Endothelial cell of umbilical vein (primary cell): ENCODE data around the gene BCL7A. TPM values are rescaled to one million over a fixed set of nuclear protein-coding genes. Genes with fewer than 3 reads are reported as not detected.

Experiments
- BruUV-seq: library from RNA; stranded (reverse); fragments of 400-500 nt; replicated peaks from 2 replicates; lab custom pipeline; 2021; lab: Mats Ljungman, UMichigan
- CTCF ChIA-PET: fragments of 300-600, 350-600 bp; sonication (Branson Sonifier 250); formaldehyde crosslinking; loops from one replicate; lab custom pipeline; 2021; ENCODE audit warnings: antibody characterized with exemption, inconsistent platforms; lab: Charles Lee
- POLR2A ChIA-PET: fragments of 300-600, 350-600 bp; sonication (Branson Sonifier 250); formaldehyde crosslinking; loops from one replicate; lab custom pipeline; 2021; ENCODE audit warnings: antibody characterized with exemption, inconsistent platforms; lab: Charles Lee
- DNase-seq: peaks from one replicate; pipeline ENCODE4 v3.0.0-alpha.2; 2011; ENCODE audit warnings: low read depth, low spot score
- FAIRE-seq: peaks from 2 replicates; lab custom pipeline; 2011; peaks lifted over from hg19 to GRCh38; lab: Jason Lieb, UNC
- H2AFZ ChIP-seq: 2 replicates; pipeline ENCODE4 v1.6.0; 2012; ENCODE audit warnings: low read depth, low read length, control low read depth, inconsistent platforms
- H3K27ac ChIP-seq: 2 replicates; pipeline ENCODE4 v1.5.1; 2011; ENCODE audit warnings: low read depth, mild to moderate bottlenecking, control low read depth, low read length, moderate library complexity; ENCODE audit not compliant: insufficient read depth
- H3K27me3 ChIP-seq, 2 experiments: 2 replicates each; pipeline versions ENCODE4 v1.6.0 to v1.6.1; 2011; ENCODE audit warnings: low read length in 2 of 2, mixed read lengths in 1 of 2; ENCODE audit not compliant: control insufficient read depth in 2 of 2, insufficient read depth in 2 of 2
- H3K36me3 ChIP-seq, 2 experiments: 2 replicates in 1 of 2; 3 replicates in 1 of 2; pipeline ENCODE4 v1.5.1; 2011; ENCODE audit warnings: low read length in 2 of 2, mild to moderate bottlenecking in 1 of 2, moderate library complexity in 1 of 2; ENCODE audit not compliant: control insufficient read depth in 2 of 2, insufficient read depth in 2 of 2; ENCODE audit errors: extremely low read depth in 1 of 2
- H3K4me1 ChIP-seq: 3 replicates; pipeline ENCODE4 v1.5.1; 2011; ENCODE audit warnings: mild to moderate bottlenecking, low read length; ENCODE audit not compliant: control insufficient read depth, insufficient read depth; ENCODE audit errors: extremely low read depth
- H3K4me2 ChIP-seq: 2 replicates; pipeline ENCODE4 v1.6.1; 2011; ENCODE audit warnings: low read length, control low read depth, mixed read lengths; ENCODE audit not compliant: insufficient read depth
- H3K4me3 ChIP-seq, 3 experiments: fragments of 200-600 bp in 1 of 3; sonication (generic), shearing (Covaris generic) in 1 of 3; replicated peaks in 1 of 3; 2 replicates each; pipeline ENCODE4 v1.5.1; 2011 to 2016; ENCODE audit warnings: control low read depth in 3 of 3, low read length in 3 of 3, mild to moderate bottlenecking in 2 of 3, inconsistent platforms in 1 of 3, low read depth in 1 of 3, moderate library complexity in 1 of 3; ENCODE audit not compliant: insufficient read depth in 1 of 3
- H3K79me2 ChIP-seq: 2 replicates; pipeline ENCODE4 v1.6.0; 2012; ENCODE audit warnings: low read length, inconsistent platforms; ENCODE audit not compliant: control insufficient read depth, insufficient read depth
- H3K9ac ChIP-seq: replicated peaks from 2 replicates; pipeline ENCODE3; 2011; ENCODE audit warnings: low read length, control low read depth; ENCODE audit not compliant: insufficient read depth; ENCODE audit errors: extremely low read depth
- H3K9me1 ChIP-seq: replicated peaks from 3 replicates; pipeline ENCODE4 v1.6.0; 2011; ENCODE audit warnings: mild to moderate bottlenecking, low read length; ENCODE audit not compliant: control insufficient read depth, insufficient read depth; ENCODE audit errors: extremely low read depth
- H3K9me3 ChIP-seq: replicated peaks from 2 replicates; pipeline ENCODE4 v1.5.1; 2012; ENCODE audit warnings: low read length, inconsistent platforms; ENCODE audit not compliant: control insufficient read depth, insufficient read depth
- H4K20me1 ChIP-seq: replicated peaks from 2 replicates; pipeline ENCODE3; 2011; ENCODE audit warnings: mild to moderate bottlenecking, low read length; ENCODE audit not compliant: control insufficient read depth, insufficient read depth; ENCODE audit errors: extremely low read depth
- CTCF ChIP-seq, 2 donors: IDR thresholded peaks; 1 replicate in 1 of 2; 2 replicates in 1 of 2; pipeline ENCODE4 v1.5.1; 2011; ENCODE audit warnings: low read length in 2 of 2, mild to moderate bottlenecking in 2 of 2, moderate library complexity in 2 of 2, control low read depth in 1 of 2, inconsistent platforms in 1 of 2, low read depth in 1 of 2; ENCODE audit not compliant: insufficient read depth in 1 of 2; ENCODE audit errors: extremely low read depth in 1 of 2
- EZH2 ChIP-seq: IDR thresholded peaks from 2 replicates; pipeline ENCODE4 v1.6.1; 2012; ENCODE audit warnings: borderline replicate concordance, low read depth, mild to moderate bottlenecking, moderate library complexity, low read length, inconsistent platforms; ENCODE audit not compliant: severe bottlenecking
- FOS ChIP-seq: IDR thresholded peaks from 2 replicates; pipeline ENCODE4 v1.6.1; 2011; ENCODE audit warnings: mild to moderate bottlenecking, low read length, moderate library complexity, borderline replicate concordance; ENCODE audit not compliant: insufficient read depth
- GATA2 ChIP-seq: IDR thresholded peaks from 2 replicates; pipeline ENCODE4 v1.7.0; 2011; ENCODE audit warnings: low read depth, mild to moderate bottlenecking, moderate library complexity, mixed read lengths, low read length; ENCODE audit not compliant: insufficient read length, insufficient read depth
- JUN ChIP-seq: IDR thresholded peaks from 2 replicates; pipeline ENCODE4 v1.6.1; 2011; ENCODE audit warnings: borderline replicate concordance, low read depth; ENCODE audit not compliant: insufficient read length, insufficient read depth
- MAX ChIP-seq: IDR thresholded peaks from 2 replicates; pipeline ENCODE4 v1.6.1; 2011; ENCODE audit not compliant: insufficient read depth, insufficient read length
- MYC ChIP-seq: IDR thresholded peaks from one replicate; pipeline ENCODE4 v1.6.1; 2011; ENCODE audit warnings: mild to moderate bottlenecking, low read depth, low read length
- POLR2A ChIP-seq: IDR thresholded peaks from 2 replicates; pipeline ENCODE4 v1.6.1; 2012; ENCODE audit warnings: low read depth, mild to moderate bottlenecking, control low read depth, low read length
- POLR2AphosphoS5 ChIP-seq: IDR thresholded peaks from 2 replicates; pipeline ENCODE4 v1.6.1; 2012; ENCODE audit warnings: low read depth, mild to moderate bottlenecking, control low read depth, low read length, moderate library complexity; ENCODE audit not compliant: insufficient read depth
- dilution Hi-C: fragments of 300-500 bp; cut with MboI; formaldehyde crosslinking; loops from one replicate; pipeline ENCODE4 v1.15.0; 2019; ENCODE audit warnings: low sequenced_read_pairs; ENCODE audit not compliant: extremely low pct_ligation_motif_present
- intact Hi-C: fragments of 100-400 bp; cut with micrococcal nuclease; formaldehyde crosslinking; loops from one replicate; pipeline ENCODE4 v1.10.0; 2022
- polyA plus RNA-seq, 4 experiments: library from polyadenylated mRNA; depleted of rRNA in 3 of 4; stranded (reverse) in 3 of 4; unstranded in 1 of 4; fragments of >200 nt; gene quantifications; 2 replicates each; pipeline versions ENCODE4 v1.2.1 to v1.2.3, GENCODE V29; 2011 to 2012; ENCODE audit warnings: missing spikeins in 1 of 4
- total RNA-seq: library from RNA; stranded (reverse); gene quantifications from 2 replicates; pipeline ENCODE4 v1.2.3, GENCODE V29; 2021

Gene BCL7A
- total and polyA plus RNA-seq, 2 donors (not counting 3 experiments of a cell fraction or from before 2014, with no cell fraction given) = 9.7 to 11.1 TPM

DNA sequence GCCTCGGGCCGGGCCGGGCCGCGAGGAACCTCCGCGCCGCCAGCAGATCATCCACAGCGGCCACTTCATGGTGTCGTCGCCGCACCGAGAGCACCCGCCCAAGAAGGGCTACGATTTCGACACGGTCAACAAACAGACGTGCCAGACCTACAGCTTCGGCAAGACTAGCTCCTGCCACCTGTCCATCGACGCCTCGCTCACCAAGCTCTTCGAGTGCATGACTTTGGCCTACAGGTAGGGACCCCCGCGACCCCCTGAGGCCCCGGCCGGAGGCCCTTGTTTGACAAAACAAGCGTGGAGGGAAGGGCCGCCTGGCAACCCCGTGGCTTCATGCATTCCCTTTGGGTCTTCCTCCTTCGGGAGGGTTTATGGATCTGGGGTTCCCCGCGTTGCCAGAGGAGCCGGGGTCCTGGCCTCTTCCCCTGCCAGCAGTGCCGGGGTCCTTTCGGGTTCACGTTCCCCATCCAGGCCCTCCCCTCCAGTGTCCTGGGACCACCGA lies 57.4 kb downstream of the BCL7A start:
- intact Hi-C loops (loop anchor here (5.0 kb wide), 1 partner anchor 57 kb away; the partner anchor contains the start of gene BCL7A), dilution Hi-C loops (no loop called here)
- CTCF ChIA-PET = interaction anchor here (1.0 to 2.3 kb wide), 7 partner anchors 10 to 112 kb away, joined by 3 to 19 read pairs (median 8); no protein-coding TSS in a partner anchor
- Histone ChIP-seq H3K27ac (peak overlapping the region; percentile 12), H3K36me3 (no peaks in the 10 kb centered on the region), H2AFZ (peak overlapping the region; percentile 10), H4K20me1 (no peaks in the 10 kb centered on the region), H3K4me2 (peak overlapping the region; percentile 85), H3K4me1 (peaks cover 36% of the 10 kb centered on the region), H3K79me2 (peaks cover 46% of the 10 kb centered on the region), H3K4me3 (peak overlapping the region; percentile 44 to 76 (median 44)), H3K9ac (peak overlapping the region; percentile 60), H3K9me3 (no peaks in the 10 kb centered on the region), H3K9me1 (no peaks in the 10 kb centered on the region), H3K27me3 (no peaks in the 10 kb centered on the region)
- TSS peak; percentile 25 for BruUV-seq
- no peak for TF ChIP-seq JUN
- no peak for TF ChIP-seq MYC
- TF ChIP-seq GATA2 = no peak
- TF ChIP-seq POLR2AphosphoS5 = no peak
- FAIRE-seq = no peak
- DNase-seq = peak; percentile 39
- POLR2A ChIA-PET = interaction anchor here (1.3 to 1.6 kb wide), 2 partner anchors 11 to 18 kb away, joined by 4 to 6 read pairs; no protein-coding TSS in a partner anchor

DNA sequence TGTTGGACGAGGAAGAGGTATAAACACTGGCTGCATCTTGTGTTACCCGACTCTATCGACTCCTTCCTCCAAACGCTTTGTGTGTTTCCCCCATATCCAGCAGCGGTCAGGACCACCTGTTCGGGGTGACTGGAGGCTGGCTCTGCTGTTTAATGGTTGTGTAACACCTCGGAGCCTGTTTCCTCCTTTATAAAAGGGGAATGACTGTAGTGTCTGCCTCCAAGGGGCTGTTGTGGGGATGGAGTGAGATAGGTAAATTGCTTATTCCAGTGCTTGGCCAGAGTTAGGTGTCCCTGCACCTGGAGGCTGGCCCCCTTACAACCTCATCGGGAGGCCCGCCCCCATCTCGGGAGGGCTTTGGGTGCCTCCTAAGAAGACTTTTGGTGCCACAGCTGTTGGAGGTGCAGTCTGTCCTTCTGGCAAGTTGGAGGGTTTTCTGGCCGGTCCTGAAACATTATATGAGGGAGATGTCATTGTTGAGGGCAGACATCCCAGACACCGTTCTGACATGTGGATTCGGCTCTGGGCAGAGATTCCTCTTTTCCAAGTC lies 57.9 kb downstream of the BCL7A start:
- DNase-seq (peak; percentile 36), FAIRE-seq (peak; percentile 55)
- no peak for TF ChIP-seq CTCF (IDR thresholded peaks at IDR 0.05; ENCODE audit: extremely low read depth in 1 of 2, insufficient read depth in 1 of 2, low read depth in 1 of 2, low read length in 2 of 2)
- TF ChIP-seq JUN = no peak
- no peak for TF ChIP-seq MAX
- TF ChIP-seq POLR2A = no peak
- TF ChIP-seq GATA2 = no peak
- no peak for TF ChIP-seq EZH2
- TF ChIP-seq POLR2AphosphoS5 = no peak
- no peak for TF ChIP-seq FOS
- Histone ChIP-seq H3K36me3 (no peaks in the 10 kb centered on the region), H3K9ac (peak overlapping the region; percentile 60), H3K27me3 (no peaks in the 10 kb centered on the region), H3K9me1 (no peaks in the 10 kb centered on the region), H3K9me3 (no peaks in the 10 kb centered on the region), H3K4me3 (peak overlapping the region; percentile 44 to 76 (median 44)), H3K79me2 (peaks cover 49% of the 10 kb centered on the region), H3K4me2 (peak overlapping the region; percentile 85), H3K4me1 (peaks cover 36% of the 10 kb centered on the region), H2AFZ (no peak overlapping the region), H4K20me1 (no peaks in the 10 kb centered on the region), H3K27ac (peak overlapping the region; percentile 76)
- ChIA-PET CTCF (interaction anchor here (1.8 to 3.9 kb wide), 6 partner anchors 16 to 111 kb away, joined by 5 to 42 read pairs (median 20); no protein-coding TSS in a partner anchor), POLR2A (interaction anchor here (1.1 to 1.6 kb wide), 3 partner anchors 9 to 44 kb away, joined by 4 to 6 read pairs (median 4); no protein-coding TSS in a partner anchor)
- dilution Hi-C loops (no loop called here), intact Hi-C loops (loop anchor here (1.0 to 5.0 kb wide), 2 partner anchors 44 to 57 kb away; partner anchors contain the start of gene BCL7A)
- no TSS peak for BruUV-seq
